HepG2 (cell line): ENCODE results near the gene CREBBP. TPM values are rescaled to one million over a fixed set of nuclear protein-coding genes. Genes with fewer than 3 reads are reported as not detected.

Experiments
- AGO2 ChIP-seq: fragments of 200-400 bp; formaldehyde crosslinking; optimal IDR thresholded peaks from 2 replicates; pipeline ENCODE3; 2017; ENCODE audit warnings: mild to moderate bottlenecking, low read depth, low read length, moderate library complexity
- EZH2 ChIP-seq: conservative IDR thresholded peaks from 2 replicates; pipeline ENCODE4 v1.6.1; 2012; ENCODE audit warnings: mild to moderate bottlenecking, low read depth, low read length, moderate library complexity
- HOXA5 ChIP-seq: sonication (generic); formaldehyde crosslinking; IDR thresholded peaks from 2 replicates; pipeline ENCODE4 v1.4.0; 2020; ENCODE audit warnings: missing genetic modification reagents
- MBNL3 ChIP-seq: fragments of 250-450 bp; sonication (Bioruptor Pico); conservative IDR thresholded peaks from 2 replicates; pipeline ENCODE4 v1.8.0; 2022; ENCODE audit warnings: mild to moderate bottlenecking, inconsistent platforms
- MEIS2 ChIP-seq: sonication (generic); formaldehyde crosslinking; IDR thresholded peaks from 2 replicates; pipeline ENCODE4 v1.9.0; 2021; ENCODE audit warnings: mild to moderate bottlenecking, missing genetic modification reagents
- NCOA5 ChIP-seq: sonication (generic); formaldehyde crosslinking; IDR thresholded peaks from 2 replicates; pipeline ENCODE4 v1.4.0; 2020; ENCODE audit warnings: missing genetic modification reagents
- RBM22 ChIP-seq: fragments of 200-400 bp; formaldehyde crosslinking; optimal IDR thresholded peaks from 2 replicates; pipeline ENCODE3; 2017; ENCODE audit warnings: mild to moderate bottlenecking, low read length, moderate library complexity
- TBL1XR1 ChIP-seq: fragments of 150-350 bp; IDR thresholded peaks from 2 replicates; pipeline ENCODE4 v1.6.1; 2014; ENCODE audit warnings: borderline replicate concordance, low read length; ENCODE audit not compliant: partially characterized antibody
- ZBTB38 ChIP-seq: sonication (generic); formaldehyde crosslinking; IDR thresholded peaks from 2 replicates; pipeline ENCODE4 v1.5.1; 2020; ENCODE audit warnings: mild to moderate bottlenecking, missing genetic modification reagents
- ZFP36L2 ChIP-seq: sonication (generic); formaldehyde crosslinking; IDR thresholded peaks from 2 replicates; pipeline ENCODE4 v1.4.0; 2020; ENCODE audit warnings: missing genetic modification reagents
- ZMYM4 ChIP-seq: sonication (generic); formaldehyde crosslinking; IDR thresholded peaks from 2 replicates; pipeline ENCODE4 v1.8.1; 2023; ENCODE audit warnings: mild to moderate bottlenecking, missing genetic modification reagents
- ZNF383 ChIP-seq: sonication (generic); formaldehyde crosslinking; IDR thresholded peaks from 2 replicates; pipeline ENCODE4 v1.4.0; 2020; ENCODE audit warnings: missing genetic modification reagents, mild to moderate bottlenecking, borderline replicate concordance
- ZNF550 ChIP-seq: sonication (generic); formaldehyde crosslinking; IDR thresholded peaks from 2 replicates; pipeline ENCODE4 v1.4.0; 2020; ENCODE audit warnings: mild to moderate bottlenecking, missing genetic modification reagents, borderline replicate concordance
- ZSCAN20 ChIP-seq: sonication (generic); formaldehyde crosslinking; IDR thresholded peaks from 2 replicates; pipeline ENCODE4 v1.4.0; 2020; ENCODE audit warnings: missing genetic modification reagents, mild to moderate bottlenecking, borderline replicate concordance
- polyA plus RNA-seq, 8 experiments: library from polyadenylated mRNA; depleted of rRNA in 3 of 8; stranded (reverse) in 7 of 8; unstranded in 1 of 8; fragments of >200 nt; fragmentation: Illumina TruSeq in 4 of 8; extraction: Trizol in 4 of 8; gene quantifications; 2 replicates each; pipeline versions ENCODE4 v1.2.1 to v1.2.3, GENCODE V29; 2011 to 2016; ENCODE audit warnings: low read depth in 4 of 8, missing spikeins in 1 of 8, mixed read lengths in 1 of 8; ENCODE audit not compliant: insufficient read depth in 1 of 8
- total RNA-seq, 5 experiments: library from RNA; depleted of rRNA; stranded (reverse); fragments of >200 nt; fragmentation: Illumina TruSeq; extraction: Trizol; gene quantifications; 2 replicates each; pipeline ENCODE4 v1.2.3, GENCODE V29; 2016; ENCODE audit warnings: low read depth in 1 of 5
- TF ChIP-seq, protein P1 (sequence below): sonication (generic); formaldehyde crosslinking; IDR thresholded peaks from 2 replicates; pipeline ENCODE4 v1.8.1; 2022; ENCODE audit warnings: mild to moderate bottlenecking, missing genetic modification reagents
- TF ChIP-seq, protein P2 (sequence below): sonication (generic); formaldehyde crosslinking; IDR thresholded peaks from 2 replicates; pipeline ENCODE4 v1.4.0; 2020; ENCODE audit warnings: missing genetic modification reagents, mild to moderate bottlenecking, borderline replicate concordance
- TF ChIP-seq, protein P3 (sequence below): sonication (generic); formaldehyde crosslinking; IDR thresholded peaks from 2 replicates; pipeline ENCODE4 v1.5.1; 2020; ENCODE audit warnings: mild to moderate bottlenecking, missing genetic modification reagents, moderate library complexity
- TF ChIP-seq, protein P4 (sequence below): sonication (generic); formaldehyde crosslinking; IDR thresholded peaks from 2 replicates; pipeline ENCODE4 v1.5.0; 2020; ENCODE audit warnings: mild to moderate bottlenecking, missing genetic modification reagents
- TF ChIP-seq, protein P5 (sequence below): IDR thresholded peaks from 2 replicates; pipeline ENCODE4 v1.6.1; 2016; ENCODE audit warnings: mild to moderate bottlenecking

Gene CREBBP
- total and polyA plus RNA-seq, 2 of the 13 experiments (the other 11 are each of a cell fraction or from before 2014, with no cell fraction given): 5.3 to 10.4 TPM

DNA sequence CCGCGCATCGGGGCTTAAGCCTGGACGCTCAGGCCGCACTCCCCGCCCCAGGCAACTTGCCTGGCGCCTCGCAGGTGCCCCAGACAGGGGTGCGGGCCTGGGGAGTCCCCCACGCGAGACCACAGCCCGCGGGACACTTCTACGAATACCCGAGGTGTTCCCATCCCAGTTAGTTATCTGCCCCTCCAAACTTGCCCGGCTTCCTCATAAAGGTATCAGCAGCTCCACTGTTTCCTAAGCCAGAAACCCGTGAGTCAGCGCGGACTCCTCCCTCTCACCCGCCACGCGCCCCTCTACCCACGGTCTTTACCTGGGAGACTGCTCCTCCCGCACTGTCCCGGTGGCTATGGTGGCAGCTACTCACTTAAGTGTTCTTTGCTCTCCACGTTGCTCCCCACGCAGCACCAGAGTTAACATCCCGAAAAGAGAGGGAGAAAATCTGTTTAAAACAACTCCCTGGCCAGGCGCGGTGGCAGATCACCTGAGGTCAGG is 1.0 kb upstream of the CREBBP start (continued):
- TF ChIP-seq, protein P1, sequence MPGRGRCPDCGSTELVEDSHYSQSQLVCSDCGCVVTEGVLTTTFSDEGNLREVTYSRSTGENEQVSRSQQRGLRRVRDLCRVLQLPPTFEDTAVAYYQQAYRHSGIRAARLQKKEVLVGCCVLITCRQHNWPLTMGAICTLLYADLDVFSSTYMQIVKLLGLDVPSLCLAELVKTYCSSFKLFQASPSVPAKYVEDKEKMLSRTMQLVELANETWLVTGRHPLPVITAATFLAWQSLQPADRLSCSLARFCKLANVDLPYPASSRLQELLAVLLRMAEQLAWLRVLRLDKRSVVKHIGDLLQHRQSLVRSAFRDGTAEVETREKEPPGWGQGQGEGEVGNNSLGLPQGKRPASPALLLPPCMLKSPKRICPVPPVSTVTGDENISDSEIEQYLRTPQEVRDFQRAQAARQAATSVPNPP (CRISPR knock-in tag): no peak
- TF ChIP-seq, protein P2, sequence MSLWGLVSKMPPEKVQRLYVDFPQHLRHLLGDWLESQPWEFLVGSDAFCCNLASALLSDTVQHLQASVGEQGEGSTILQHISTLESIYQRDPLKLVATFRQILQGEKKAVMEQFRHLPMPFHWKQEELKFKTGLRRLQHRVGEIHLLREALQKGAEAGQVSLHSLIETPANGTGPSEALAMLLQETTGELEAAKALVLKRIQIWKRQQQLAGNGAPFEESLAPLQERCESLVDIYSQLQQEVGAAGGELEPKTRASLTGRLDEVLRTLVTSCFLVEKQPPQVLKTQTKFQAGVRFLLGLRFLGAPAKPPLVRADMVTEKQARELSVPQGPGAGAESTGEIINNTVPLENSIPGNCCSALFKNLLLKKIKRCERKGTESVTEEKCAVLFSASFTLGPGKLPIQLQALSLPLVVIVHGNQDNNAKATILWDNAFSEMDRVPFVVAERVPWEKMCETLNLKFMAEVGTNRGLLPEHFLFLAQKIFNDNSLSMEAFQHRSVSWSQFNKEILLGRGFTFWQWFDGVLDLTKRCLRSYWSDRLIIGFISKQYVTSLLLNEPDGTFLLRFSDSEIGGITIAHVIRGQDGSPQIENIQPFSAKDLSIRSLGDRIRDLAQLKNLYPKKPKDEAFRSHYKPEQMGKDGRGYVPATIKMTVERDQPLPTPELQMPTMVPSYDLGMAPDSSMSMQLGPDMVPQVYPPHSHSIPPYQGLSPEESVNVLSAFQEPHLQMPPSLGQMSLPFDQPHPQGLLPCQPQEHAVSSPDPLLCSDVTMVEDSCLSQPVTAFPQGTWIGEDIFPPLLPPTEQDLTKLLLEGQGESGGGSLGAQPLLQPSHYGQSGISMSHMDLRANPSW (CRISPR knock-in tag): no peak
- no peak for TF ChIP-seq MBNL3 (CRISPR knock-in tag)
- no peak for TF ChIP-seq ZMYM4 (CRISPR knock-in tag)
- 0 out of 2 replicates have a peak, but pooled peaks have one; percentile 73 for TF ChIP-seq ZBTB38 (CRISPR knock-in tag)
- no peak for TF ChIP-seq ZSCAN20
- TF ChIP-seq, protein P3, sequence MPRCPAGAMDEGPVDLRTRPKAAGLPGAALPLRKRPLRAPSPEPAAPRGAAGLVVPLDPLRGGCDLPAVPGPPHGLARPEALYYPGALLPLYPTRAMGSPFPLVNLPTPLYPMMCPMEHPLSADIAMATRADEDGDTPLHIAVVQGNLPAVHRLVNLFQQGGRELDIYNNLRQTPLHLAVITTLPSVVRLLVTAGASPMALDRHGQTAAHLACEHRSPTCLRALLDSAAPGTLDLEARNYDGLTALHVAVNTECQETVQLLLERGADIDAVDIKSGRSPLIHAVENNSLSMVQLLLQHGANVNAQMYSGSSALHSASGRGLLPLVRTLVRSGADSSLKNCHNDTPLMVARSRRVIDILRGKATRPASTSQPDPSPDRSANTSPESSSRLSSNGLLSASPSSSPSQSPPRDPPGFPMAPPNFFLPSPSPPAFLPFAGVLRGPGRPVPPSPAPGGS (CRISPR knock-in tag): no peak
- TF ChIP-seq TBL1XR1: no peak
- no peak for TF ChIP-seq EZH2
- no peak for TF ChIP-seq ZFP36L2 (CRISPR knock-in tag)
- TF ChIP-seq HOXA5 (CRISPR knock-in tag): no peak
- TF ChIP-seq, protein P4, sequence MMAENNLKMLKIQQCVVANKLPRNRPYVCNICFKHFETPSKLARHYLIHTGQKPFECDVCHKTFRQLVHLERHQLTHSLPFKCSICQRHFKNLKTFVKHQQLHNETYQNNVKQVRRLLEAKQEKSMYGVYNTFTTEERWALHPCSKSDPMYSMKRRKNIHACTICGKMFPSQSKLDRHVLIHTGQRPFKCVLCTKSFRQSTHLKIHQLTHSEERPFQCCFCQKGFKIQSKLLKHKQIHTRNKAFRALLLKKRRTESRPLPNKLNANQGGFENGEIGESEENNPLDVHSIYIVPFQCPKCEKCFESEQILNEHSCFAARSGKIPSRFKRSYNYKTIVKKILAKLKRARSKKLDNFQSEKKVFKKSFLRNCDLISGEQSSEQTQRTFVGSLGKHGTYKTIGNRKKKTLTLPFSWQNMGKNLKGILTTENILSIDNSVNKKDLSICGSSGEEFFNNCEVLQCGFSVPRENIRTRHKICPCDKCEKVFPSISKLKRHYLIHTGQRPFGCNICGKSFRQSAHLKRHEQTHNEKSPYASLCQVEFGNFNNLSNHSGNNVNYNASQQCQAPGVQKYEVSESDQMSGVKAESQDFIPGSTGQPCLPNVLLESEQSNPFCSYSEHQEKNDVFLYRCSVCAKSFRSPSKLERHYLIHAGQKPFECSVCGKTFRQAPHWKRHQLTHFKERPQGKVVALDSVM (CRISPR knock-in tag): no peak
- no peak for TF ChIP-seq RBM22
- no peak for TF ChIP-seq NCOA5 (CRISPR knock-in tag)
- TF ChIP-seq ZNF383 (CRISPR knock-in tag): no peak
- TF ChIP-seq MEIS2 (CRISPR knock-in tag): no peak
- TF ChIP-seq AGO2: peak; percentile 15
- TF ChIP-seq, protein P5, sequence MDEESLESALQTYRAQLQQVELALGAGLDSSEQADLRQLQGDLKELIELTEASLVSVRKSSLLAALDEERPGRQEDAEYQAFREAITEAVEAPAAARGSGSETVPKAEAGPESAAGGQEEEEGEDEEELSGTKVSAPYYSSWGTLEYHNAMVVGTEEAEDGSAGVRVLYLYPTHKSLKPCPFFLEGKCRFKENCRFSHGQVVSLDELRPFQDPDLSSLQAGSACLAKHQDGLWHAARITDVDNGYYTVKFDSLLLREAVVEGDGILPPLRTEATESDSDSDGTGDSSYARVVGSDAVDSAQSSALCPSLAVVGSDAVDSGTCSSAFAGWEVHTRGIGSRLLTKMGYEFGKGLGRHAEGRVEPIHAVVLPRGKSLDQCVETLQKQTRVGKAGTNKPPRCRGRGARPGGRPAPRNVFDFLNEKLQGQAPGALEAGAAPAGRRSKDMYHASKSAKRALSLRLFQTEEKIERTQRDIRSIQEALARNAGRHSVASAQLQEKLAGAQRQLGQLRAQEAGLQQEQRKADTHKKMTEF (CRISPR knock-in tag): no peak
- no peak for TF ChIP-seq ZNF550 (CRISPR knock-in tag)
